T-helper 9 cell (primary cell): Measurements from ENCODE around the gene OR6C65.
"Not testable (repeated sequence)": the region's sequence is repeated elsewhere in the genome, so short reads cannot be mapped to it uniquely, and the experiment has no call there.

Experiments
- DNase-seq: peaks from one replicate; pipeline ENCODE4 v3.0.0-alpha.2; 2020
- total RNA-seq, 2 donors: gene quantifications; one replicate each; lab custom pipeline; 2026; lab: John Stamatoyannopoulos, UW

The OR6C65 gene
- 0 reads per million in 2 donors for total RNA-seq

- DNase-seq, result no peak
Measured at GRCh38 chr12:55400229-55400628, at the start of gene OR6C65. TSS of gene OR6C65 (plus strand) at chr12:55400529. CDS start at chr12:55400529, 0 bp downstream.

GRCh38 chr12:55355338-55355737, 45.0 kb upstream of the OR6C65 start:
- not testable (repeated sequence) for DNase-seq

GRCh38 chr12:55362675-55363074, 37.7 kb upstream of the OR6C65 start, which contains the start of gene OR6C75:
TSS of gene OR6C75 (plus strand) at chr12:55362975. CDS start at chr12:55365111, 2,136 bp downstream.
- no peak for DNase-seq

GRCh38 chr12:55365086-55365485, 35.2 kb upstream of the OR6C65 start:
- no peak for DNase-seq

- no peak for DNase-seq
Measured at GRCh38 chr12:55372521-55372920, 27.8 kb upstream of the OR6C65 start.

- no peak for DNase-seq
Measured at GRCh38 chr12:55385891-55386290, 14.4 kb upstream of the OR6C65 start.

GRCh38 chr12:55392032-55392795, 8.1 kb upstream of the OR6C65 start:
- DNase-seq, result no peak

- DNase-seq, result no peak
Measured at GRCh38 chr12:55396326-55396725, 4.0 kb upstream of the OR6C65 start.

GRCh38 chr12:55407866-55408265, 7.5 kb downstream of the OR6C65 start:
- no peak for DNase-seq

GRCh38 chr12:55409133-55409532, 8.8 kb downstream of the OR6C65 start:
- not testable (repeated sequence) for DNase-seq

- DNase-seq, result not testable (repeated sequence)
Measured at GRCh38 chr12:55412138-55412537, 11.8 kb downstream of the OR6C65 start.

- not testable (repeated sequence) for DNase-seq
Measured at GRCh38 chr12:55413498-55414388, 13.4 kb downstream of the OR6C65 start.

GRCh38 chr12:55414396-55414823, 14.1 kb downstream of the OR6C65 start:
- DNase-seq, result not testable (repeated sequence)

- not testable (repeated sequence) for DNase-seq
Measured at GRCh38 chr12:55414889-55415288, 14.6 kb downstream of the OR6C65 start.

- no peak for DNase-seq
Measured at GRCh38 chr12:55416961-55417360, 16.6 kb downstream of the OR6C65 start.

GRCh38 chr12:55420307-55420962, 20.1 kb downstream of the OR6C65 start:
- no peak for DNase-seq

GRCh38 chr12:55425954-55426353, 25.6 kb downstream of the OR6C65 start, which contains the start of gene OR6C76:
TSS of gene OR6C76 (plus strand) at chr12:55426254. CDS start at chr12:55426254, 0 bp downstream.
- no peak for DNase-seq

GRCh38 chr12:55428331-55429243, 28.3 kb downstream of the OR6C65 start:
- no peak for DNase-seq

GRCh38 chr12:55441233-55441632, 40.9 kb downstream of the OR6C65 start:
- not testable (repeated sequence) for DNase-seq

GRCh38 chr12:55443776-55444175, 43.4 kb downstream of the OR6C65 start, which contains the start of gene OR6C2:
TSS of gene OR6C2 (plus strand) at chr12:55444076. CDS start at chr12:55452214, 8,138 bp downstream.
- no peak for DNase-seq

- no peak for DNase-seq
Measured at GRCh38 chr12:55445357-55445756, 45.0 kb downstream of the OR6C65 start.
